Common myeloid progenitor, CD34-positive (primary cell): Measurements from ENCODE around the gene EXTL1. TPM values are rescaled to one million over a fixed set of nuclear protein-coding genes. Genes with fewer than 3 reads are reported as not detected.
A peak's percentile ranks its signal among the peaks of the same experiment; 100 is the strongest.

Experiments
- CTCF ChIA-PET: fragments of 350-600 bp; sonication (Branson Sonifier 250); formaldehyde crosslinking; loops from one replicate; lab custom pipeline; 2021; ENCODE audit warnings: antibody characterized with exemption; lab: Charles Lee
- POLR2A ChIA-PET: fragments of 350-600 bp; sonication (Branson Sonifier 250); formaldehyde crosslinking; loops from one replicate; lab custom pipeline; 2021; ENCODE audit warnings: antibody characterized with exemption; lab: Charles Lee
- DNase-seq, 3 donors: peaks; one replicate each; pipeline versions ENCODE4 v3.0.0 to v3.0.0-alpha.2; 2013
- H3K27ac ChIP-seq, 2 experiments: 1 replicate in 1 of 2; 2 replicates in 1 of 2; pipeline ENCODE4 v1.7.0; 2013; ENCODE audit warnings: inconsistent platforms in 2 of 2, low read length in 2 of 2, mild to moderate bottlenecking in 2 of 2, low read depth in 1 of 2, moderate library complexity in 1 of 2; ENCODE audit not compliant: severe bottlenecking in 2 of 2, insufficient read depth in 1 of 2, poor library complexity in 1 of 2
- H3K27me3 ChIP-seq, 5 experiments: replicated peaks in 2 of 5; 1 replicate in 3 of 5; 2 replicates in 2 of 5; pipeline versions ENCODE4 v1.6.1 to v1.7.0; 2013; ENCODE audit warnings: low read length in 4 of 5, mild to moderate bottlenecking in 2 of 5, moderate library complexity in 2 of 5, inconsistent platforms in 1 of 5; ENCODE audit not compliant: insufficient read depth in 5 of 5, control insufficient read depth in 4 of 5
- H3K36me3 ChIP-seq, 4 experiments: 1 replicate in 2 of 4; 2 replicates in 2 of 4; pipeline versions ENCODE4 v1.6.1 to v1.7.0; 2013; ENCODE audit warnings: low read length in 3 of 4, control low read depth in 1 of 4, mild to moderate bottlenecking in 1 of 4; ENCODE audit not compliant: control insufficient read depth in 4 of 4, insufficient read depth in 4 of 4
- H3K4me1 ChIP-seq, 4 experiments: 1 replicate in 3 of 4; 2 replicates in 1 of 4; pipeline versions ENCODE4 v1.6.1 to v1.7.1; 2013; ENCODE audit warnings: low read length in 3 of 4, mild to moderate bottlenecking in 3 of 4, control low read depth in 1 of 4, inconsistent platforms in 1 of 4, moderate library complexity in 1 of 4; ENCODE audit not compliant: control insufficient read depth in 4 of 4, insufficient read depth in 4 of 4; ENCODE audit errors: control extremely low read depth in 1 of 4
- H3K4me3 ChIP-seq, 7 experiments: 1 replicate in 4 of 7; 2 replicates in 3 of 7; pipeline versions ENCODE4 v1.5.1 to v1.7.0; 2013; ENCODE audit warnings: mild to moderate bottlenecking in 7 of 7, low read length in 6 of 7, moderate library complexity in 6 of 7, inconsistent platforms in 2 of 7, low read depth in 2 of 7, control low read depth in 1 of 7; ENCODE audit not compliant: insufficient read depth in 4 of 7, control insufficient read depth in 1 of 7; ENCODE audit errors: extremely low read depth in 1 of 7
- H3K9me3 ChIP-seq, 5 experiments: 1 replicate in 4 of 5; 2 replicates in 1 of 5; pipeline versions ENCODE4 v1.6.1 to v1.7.1; 2013; ENCODE audit warnings: low read length in 4 of 5, mild to moderate bottlenecking in 2 of 5, inconsistent platforms in 1 of 5, low read depth in 1 of 5, moderate library complexity in 1 of 5; ENCODE audit not compliant: control insufficient read depth in 4 of 5, insufficient read depth in 2 of 5; ENCODE audit errors: control extremely low read depth in 1 of 5
- WGBS: methylation state at CpG from one replicate; pipeline ENCODE4 v1.1.5; 2013; ENCODE audit not compliant: insufficient coverage; 5-methylcytosine and 5-hydroxymethylcytosine counted together
- polyA plus RNA-seq: library from polyadenylated mRNA; unstranded; fragments of 120-200 nt; gene quantifications from one replicate; pipeline ENCODE4 v1.2.1, GENCODE V29; 2013

Gene EXTL1, protein sequence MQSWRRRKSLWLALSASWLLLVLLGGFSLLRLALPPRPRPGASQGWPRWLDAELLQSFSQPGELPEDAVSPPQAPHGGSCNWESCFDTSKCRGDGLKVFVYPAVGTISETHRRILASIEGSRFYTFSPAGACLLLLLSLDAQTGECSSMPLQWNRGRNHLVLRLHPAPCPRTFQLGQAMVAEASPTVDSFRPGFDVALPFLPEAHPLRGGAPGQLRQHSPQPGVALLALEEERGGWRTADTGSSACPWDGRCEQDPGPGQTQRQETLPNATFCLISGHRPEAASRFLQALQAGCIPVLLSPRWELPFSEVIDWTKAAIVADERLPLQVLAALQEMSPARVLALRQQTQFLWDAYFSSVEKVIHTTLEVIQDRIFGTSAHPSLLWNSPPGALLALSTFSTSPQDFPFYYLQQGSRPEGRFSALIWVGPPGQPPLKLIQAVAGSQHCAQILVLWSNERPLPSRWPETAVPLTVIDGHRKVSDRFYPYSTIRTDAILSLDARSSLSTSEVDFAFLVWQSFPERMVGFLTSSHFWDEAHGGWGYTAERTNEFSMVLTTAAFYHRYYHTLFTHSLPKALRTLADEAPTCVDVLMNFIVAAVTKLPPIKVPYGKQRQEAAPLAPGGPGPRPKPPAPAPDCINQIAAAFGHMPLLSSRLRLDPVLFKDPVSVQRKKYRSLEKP
- not detected for polyA plus RNA-seq

DNA sequence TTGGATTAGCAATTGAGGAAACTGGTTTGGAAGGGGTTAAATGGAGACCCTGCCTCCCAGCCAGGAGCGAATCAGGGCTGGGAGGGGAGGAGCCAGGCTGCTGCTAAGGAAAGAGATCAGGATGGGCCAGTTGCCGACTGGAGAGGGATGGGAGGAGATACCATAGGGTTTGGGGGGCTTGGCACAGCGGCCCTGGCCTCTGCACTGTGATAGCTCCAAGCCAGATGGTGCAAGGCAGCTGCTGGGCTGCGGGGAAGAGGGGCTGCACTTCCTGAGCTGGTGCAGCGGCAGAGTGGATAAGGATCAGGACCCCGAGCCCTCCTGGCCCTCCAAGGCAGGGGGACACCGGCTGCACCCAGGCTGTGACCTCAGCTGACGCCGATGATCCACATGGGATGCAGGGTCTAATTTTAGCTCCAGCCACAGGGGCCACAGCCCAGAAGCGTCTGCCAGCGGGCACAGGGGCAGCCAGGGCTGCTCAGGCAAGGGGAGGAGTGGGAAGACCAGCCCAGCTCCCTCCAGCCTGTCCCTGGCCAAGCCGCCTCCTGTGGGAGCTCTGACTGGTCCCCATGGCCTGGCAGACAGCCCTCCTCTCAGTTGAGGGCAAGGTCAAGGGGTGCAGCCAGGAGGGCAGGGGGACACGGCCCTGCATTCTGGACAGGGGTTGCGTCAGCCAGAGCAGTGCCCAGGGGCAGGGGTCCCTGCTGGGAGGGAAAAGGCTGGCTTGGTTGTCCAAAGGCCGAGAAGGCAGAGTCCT lies at the start of gene EXTL1:
EXTL1 (plus strand) TSS at position 129 of the 757 bp plus-strand sequence. CDS start 872 bp downstream, outside the sequence.
- Histone ChIP-seq H3K27me3 (peaks cover 0 to 10% (median 0%) of the 10 kb centered on the region in 5 experiments), H3K36me3 (no peaks in the 10 kb centered on the region), H3K27ac (no peak within 1 kb of the TSS), H3K9me3 (no peaks in the 10 kb centered on the region), H3K4me3 (no peak within 1 kb of the TSS), H3K4me1 (peaks cover 0 to 32% (median 10%) of the 10 kb centered on the region in 4 experiments)
- CTCF ChIA-PET: interaction anchor here (1.4 to 2.0 kb wide), 4 partner anchors 10 to 126 kb away, joined by 3 to 8 read pairs (median 4); no protein-coding TSS in a partner anchor
- 76% methylated on average over 15 of the region's 15 CpGs for WGBS
- POLR2A ChIA-PET: no interaction called here
- no peak for DNase-seq

GRCh38 chr1:25971811-25972180 lies 49.8 kb upstream of the EXTL1 start:
- ChIA-PET POLR2A (no interaction called here), CTCF (interaction anchor here (0.7 to 2.7 kb wide), 9 partner anchors 11 to 140 kb away, joined by 3 to 15 read pairs (median 4); partner anchors contain the start of genes PAFAH2 and STMN1)
- Histone ChIP-seq H3K4me3 (peak overlapping the region in 1 of 7 experiments; percentile 4), H3K9me3 (no peaks in the 10 kb centered on the region), H3K36me3 (peaks cover 4 to 58% (median 36%) of the 10 kb centered on the region in 4 experiments), H3K27me3 (no peaks in the 10 kb centered on the region), H3K4me1 (peaks cover 9 to 28% (median 19%) of the 10 kb centered on the region in 4 experiments), H3K27ac (peak overlapping the region; percentile 41 to 42)
- no peak for DNase-seq
- WGBS: no CpG with 5 or more reads among the region's 1 CpG

- no peaks in the 10 kb centered on the region for H3K27me3 ChIP-seq
- H3K4me1 ChIP-seq: peaks cover 9 to 38% (median 19%) of the 10 kb centered on the region in 4 experiments
- CTCF ChIA-PET: no interaction called here
- 97% methylated on average over 5 of the region's 6 CpGs for WGBS
- POLR2A ChIA-PET: no interaction called here
- H3K9me3 ChIP-seq: no peaks in the 10 kb centered on the region
- H3K27ac ChIP-seq: no peak overlapping the region
- no peak overlapping the region for H3K4me3 ChIP-seq
- H3K36me3 ChIP-seq: peaks cover 2 to 47% (median 32%) of the 10 kb centered on the region in 4 experiments
- no peak for DNase-seq
These were observed 47.8 kb upstream of the EXTL1 start for GRCh38 chr1:25973610-25974321.

DNA sequence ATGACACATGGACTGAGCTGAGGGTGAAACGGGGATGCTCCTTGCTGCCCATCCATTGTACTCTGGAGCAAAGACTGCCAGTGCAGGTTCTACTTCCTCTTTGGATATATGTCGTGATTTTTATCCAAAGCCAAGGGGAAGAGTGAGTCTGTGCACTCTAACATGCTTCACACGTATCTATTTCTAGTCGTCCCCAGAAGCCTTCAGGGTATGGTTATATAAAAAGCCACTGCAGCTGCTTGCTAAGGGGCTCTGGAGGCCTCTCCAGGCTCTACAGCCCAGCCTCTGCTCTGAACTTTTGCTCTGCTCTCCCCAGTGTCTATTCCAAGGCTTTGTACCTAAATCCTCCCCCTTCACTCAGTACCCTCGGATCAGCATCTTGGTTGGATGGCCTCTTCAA lies 43.8 kb upstream of the EXTL1 start:
- WGBS: 88% methylated on average over 2 of the region's 5 CpGs
- DNase-seq: no peak
- peaks cover 11 to 61% (median 31%) of the 10 kb centered on the region in 4 experiments for H3K36me3 ChIP-seq
- no peaks in the 10 kb centered on the region for H3K27me3 ChIP-seq
- POLR2A ChIA-PET: interaction anchor here (0.8 kb wide), 1 partner anchor 11 kb away, joined by 3 read pairs; no protein-coding TSS in a partner anchor
- H3K27ac ChIP-seq: no peak overlapping the region
- CTCF ChIA-PET: interaction anchor here (0.9 to 1.3 kb wide), 3 partner anchors 9 to 20 kb away, joined by 3 to 5 read pairs (median 4); partner anchors contain the start of gene PAFAH2
- no peak overlapping the region for H3K4me3 ChIP-seq
- H3K4me1 ChIP-seq: peaks cover 0 to 15% (median 0%) of the 10 kb centered on the region in 4 experiments
- H3K9me3 ChIP-seq: no peaks in the 10 kb centered on the region

DNA sequence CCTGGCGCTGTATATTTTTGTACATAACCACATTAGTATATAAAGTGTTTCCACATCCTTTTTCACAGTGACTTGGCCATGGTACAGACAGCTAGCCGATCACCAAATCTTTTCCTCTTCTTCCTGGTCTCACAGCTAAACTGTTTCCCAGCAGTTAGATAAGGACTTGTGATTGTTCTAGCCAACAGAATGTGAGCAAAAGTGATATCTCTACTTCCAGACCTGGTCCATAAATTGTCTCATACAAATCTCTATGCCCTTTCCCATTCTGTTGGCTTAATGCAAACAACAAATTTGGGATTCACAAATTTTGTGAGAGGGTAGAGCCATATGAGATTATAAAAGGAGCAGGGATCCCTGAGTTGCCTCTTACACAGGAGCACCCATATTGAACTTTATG lies 43.2 kb upstream of the EXTL1 start:
- no peak for DNase-seq
- peaks cover 0 to 14% (median 0%) of the 10 kb centered on the region in 4 experiments for H3K4me1 ChIP-seq
- H3K36me3 ChIP-seq: peaks cover 13 to 60% (median 32%) of the 10 kb centered on the region in 4 experiments
- H3K9me3 ChIP-seq: no peaks in the 10 kb centered on the region
- no peak overlapping the region for H3K4me3 ChIP-seq
- H3K27me3 ChIP-seq: no peaks in the 10 kb centered on the region
- POLR2A ChIA-PET: no interaction called here
- CTCF ChIA-PET: interaction anchor here (1.0 to 1.3 kb wide), 2 partner anchors 9 to 19 kb away, joined by 4 to 5 read pairs; partner anchors contain the start of gene PAFAH2
- whole genome bisulfite sequencing: 50% methylated on average over 1 of the region's 2 CpGs
- H3K27ac ChIP-seq: no peak overlapping the region

DNA sequence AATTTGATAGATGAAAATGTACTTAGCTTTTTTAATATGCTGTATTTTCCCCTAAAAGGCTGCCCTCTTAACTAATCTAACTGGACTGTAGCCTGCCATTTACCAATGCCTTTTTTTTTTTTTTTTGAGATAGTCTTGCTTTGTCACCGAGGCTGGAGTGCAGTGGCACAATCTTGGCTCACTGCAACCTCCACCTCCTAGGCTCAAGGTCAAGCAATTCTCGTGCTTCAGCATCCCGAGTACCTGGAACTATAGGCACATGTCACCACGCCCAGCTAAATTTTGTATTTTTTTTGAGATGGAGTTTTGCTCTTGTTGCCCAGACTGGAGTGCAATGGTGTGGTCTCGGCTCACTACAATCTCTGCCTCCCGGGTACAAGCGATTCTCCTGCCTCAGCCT lies 42.4 kb upstream of the EXTL1 start:
- peaks cover 11 to 59% (median 31%) of the 10 kb centered on the region in 4 experiments for H3K36me3 ChIP-seq
- no peak overlapping the region for H3K4me3 ChIP-seq
- H3K27me3 ChIP-seq: no peaks in the 10 kb centered on the region
- POLR2A ChIA-PET: no interaction called here
- no peaks in the 10 kb centered on the region for H3K9me3 ChIP-seq
- DNase-seq: no peak
- H3K4me1 ChIP-seq: peaks cover 0 to 14% (median 0%) of the 10 kb centered on the region in 4 experiments
- 100% methylated on average over 5 of the region's 7 CpGs for WGBS
- CTCF ChIA-PET: interaction anchor here (1.3 kb wide), 1 partner anchor 10 kb away, joined by 5 read pairs; no protein-coding TSS in a partner anchor
- no peak overlapping the region for H3K27ac ChIP-seq
